SK-N-SH treated with all-trans-retinoic acid at 6 μM for 48 hours (cell line): ENCODE results near the gene MT2A.

ENCODE experiments used
- ATAC-seq: fragments of 200-7000 bp; cut with Tn5 transposase; 3 replicates; pipeline ENCODE4 v1.9.1; 2020; ENCODE audit warnings: mild to moderate bottlenecking, moderate library complexity
- ARNTL ChIP-seq: fragments of 450-650 bp; formaldehyde crosslinking; IDR thresholded peaks from 2 replicates; pipeline ENCODE4 v1.5.0; 2020; ENCODE audit warnings: low read depth, mild to moderate bottlenecking, moderate library complexity, borderline replicate concordance
- BACH2 ChIP-seq: fragments of 250-450 bp; sonication (Bioruptor Pico); IDR thresholded peaks from 2 replicates; pipeline ENCODE4 v1.9.0; 2021; ENCODE audit warnings: mild to moderate bottlenecking, borderline replicate concordance
- CREB5 ChIP-seq: fragments of 250-450 bp; sonication (Bioruptor Pico); IDR thresholded peaks from 2 replicates; pipeline ENCODE4 v1.5.1; 2020; ENCODE audit warnings: low read depth, mild to moderate bottlenecking, moderate library complexity
- CSDC2 ChIP-seq: fragments of 250-450 bp; sonication (Bioruptor Pico); IDR thresholded peaks from 2 replicates; pipeline ENCODE4 v1.5.0; 2020; ENCODE audit warnings: mild to moderate bottlenecking, moderate library complexity
- ESRRG ChIP-seq: fragments of 250-450 bp; sonication (Bioruptor Pico); IDR thresholded peaks from 2 replicates; pipeline ENCODE4 v1.6.1; 2021; ENCODE audit warnings: mild to moderate bottlenecking
- GLIS3 ChIP-seq: fragments of 250-450 bp; sonication (Bioruptor Pico); IDR thresholded peaks from 2 replicates; pipeline ENCODE4 v1.5.0; 2020; ENCODE audit warnings: mild to moderate bottlenecking, moderate library complexity
- ISL1 ChIP-seq: fragments of 250-450 bp; sonication (Bioruptor Pico); IDR thresholded peaks from 2 replicates; pipeline ENCODE4 v2.1.2; 2022; ENCODE audit warnings: mild to moderate bottlenecking, moderate library complexity
- OSR1 ChIP-seq: fragments of 250-450 bp; sonication (Bioruptor Pico); IDR thresholded peaks from 2 replicates; pipeline ENCODE4 v1.8.0; 2022; ENCODE audit warnings: moderate library complexity, mild to moderate bottlenecking, inconsistent platforms
- POU6F1 ChIP-seq: fragments of 250-450 bp; sonication (Bioruptor Pico); IDR thresholded peaks from 2 replicates; pipeline ENCODE4 v1.8.0; 2021; ENCODE audit warnings: low read depth, mild to moderate bottlenecking, moderate library complexity, borderline replicate concordance
- PPARA ChIP-seq: fragments of 250-450 bp; sonication (Bioruptor Pico); IDR thresholded peaks from 2 replicates; pipeline ENCODE4 v1.5.0; 2020; ENCODE audit warnings: mild to moderate bottlenecking, borderline replicate concordance
- RARB ChIP-seq: fragments of 250-450 bp; sonication (Bioruptor Pico); IDR thresholded peaks from 2 replicates; pipeline ENCODE4 v1.8.0; 2021; ENCODE audit warnings: mild to moderate bottlenecking, moderate library complexity
- SNAI2 ChIP-seq: fragments of 250-450 bp; sonication (Bioruptor Pico); IDR thresholded peaks from 2 replicates; pipeline ENCODE4 v1.5.0; 2020; ENCODE audit warnings: mild to moderate bottlenecking, moderate library complexity
- TCF4 ChIP-seq: fragments of 250-450 bp; sonication (Bioruptor Pico); IDR thresholded peaks from 2 replicates; pipeline ENCODE4 v1.8.0; 2021; ENCODE audit warnings: mild to moderate bottlenecking, moderate library complexity, borderline replicate concordance
- TOX ChIP-seq: fragments of 250-450 bp; sonication (Bioruptor Pico); IDR thresholded peaks from 2 replicates; pipeline ENCODE4 v1.8.0; 2021; ENCODE audit warnings: mild to moderate bottlenecking, moderate library complexity, borderline replicate concordance
- ZC3H10 ChIP-seq: fragments of 250-450 bp; sonication (Bioruptor Pico); IDR thresholded peaks from 2 replicates; pipeline ENCODE4 v1.5.1; 2021; ENCODE audit warnings: mild to moderate bottlenecking, moderate library complexity
- ZFP3 ChIP-seq: fragments of 250-450 bp; sonication (Bioruptor Pico); IDR thresholded peaks from 2 replicates; pipeline ENCODE4 v1.5.0; 2020; ENCODE audit warnings: mild to moderate bottlenecking, moderate library complexity
- ZNF70 ChIP-seq: fragments of 450-650 bp; formaldehyde crosslinking; IDR thresholded peaks from 2 replicates; pipeline ENCODE4 v1.5.0; 2020; ENCODE audit warnings: mild to moderate bottlenecking, moderate library complexity
- ZNF8 ChIP-seq: fragments of 450-650 bp; formaldehyde crosslinking; IDR thresholded peaks from 2 replicates; pipeline ENCODE4 v1.5.0; 2020; ENCODE audit warnings: mild to moderate bottlenecking, moderate library complexity
- TF ChIP-seq, protein P1 (sequence below): fragments of 250-450 bp; sonication (Bioruptor Pico); IDR thresholded peaks from 2 replicates; pipeline ENCODE4 v1.5.0; 2020; ENCODE audit warnings: mild to moderate bottlenecking, moderate library complexity
- TF ChIP-seq, protein P2 (sequence below): fragments of 250-450 bp; sonication (Bioruptor Pico); IDR thresholded peaks from 2 replicates; pipeline ENCODE4 v1.8.0; 2020; ENCODE audit warnings: mild to moderate bottlenecking, moderate library complexity, borderline replicate concordance
- TF ChIP-seq, protein P3 (sequence below): fragments of 250-450 bp; sonication (Bioruptor Pico); IDR thresholded peaks from 2 replicates; pipeline ENCODE4 v1.5.1; 2021; ENCODE audit warnings: mild to moderate bottlenecking, moderate library complexity

The MT2A gene

GRCh38 chr16:56631197-56631596 lies 22.8 kb downstream of the MT2A start:
- no peak for TF ChIP-seq GLIS3
- no peak for TF ChIP-seq SNAI2 (CRISPR knock-in tag)
- TF ChIP-seq ZFP3 = no peak
- no peak for TF ChIP-seq CREB5 (CRISPR knock-in tag)
- TF ChIP-seq, protein P1, sequence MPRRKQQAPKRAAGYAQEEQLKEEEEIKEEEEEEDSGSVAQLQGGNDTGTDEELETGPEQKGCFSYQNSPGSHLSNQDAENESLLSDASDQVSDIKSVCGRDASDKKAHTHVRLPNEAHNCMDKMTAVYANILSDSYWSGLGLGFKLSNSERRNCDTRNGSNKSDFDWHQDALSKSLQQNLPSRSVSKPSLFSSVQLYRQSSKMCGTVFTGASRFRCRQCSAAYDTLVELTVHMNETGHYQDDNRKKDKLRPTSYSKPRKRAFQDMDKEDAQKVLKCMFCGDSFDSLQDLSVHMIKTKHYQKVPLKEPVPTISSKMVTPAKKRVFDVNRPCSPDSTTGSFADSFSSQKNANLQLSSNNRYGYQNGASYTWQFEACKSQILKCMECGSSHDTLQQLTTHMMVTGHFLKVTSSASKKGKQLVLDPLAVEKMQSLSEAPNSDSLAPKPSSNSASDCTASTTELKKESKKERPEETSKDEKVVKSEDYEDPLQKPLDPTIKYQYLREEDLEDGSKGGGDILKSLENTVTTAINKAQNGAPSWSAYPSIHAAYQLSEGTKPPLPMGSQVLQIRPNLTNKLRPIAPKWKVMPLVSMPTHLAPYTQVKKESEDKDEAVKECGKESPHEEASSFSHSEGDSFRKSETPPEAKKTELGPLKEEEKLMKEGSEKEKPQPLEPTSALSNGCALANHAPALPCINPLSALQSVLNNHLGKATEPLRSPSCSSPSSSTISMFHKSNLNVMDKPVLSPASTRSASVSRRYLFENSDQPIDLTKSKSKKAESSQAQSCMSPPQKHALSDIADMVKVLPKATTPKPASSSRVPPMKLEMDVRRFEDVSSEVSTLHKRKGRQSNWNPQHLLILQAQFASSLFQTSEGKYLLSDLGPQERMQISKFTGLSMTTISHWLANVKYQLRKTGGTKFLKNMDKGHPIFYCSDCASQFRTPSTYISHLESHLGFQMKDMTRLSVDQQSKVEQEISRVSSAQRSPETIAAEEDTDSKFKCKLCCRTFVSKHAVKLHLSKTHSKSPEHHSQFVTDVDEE (CRISPR knock-in tag) = no peak
- TF ChIP-seq BACH2 (CRISPR knock-in tag) = no peak
- TF ChIP-seq, all 23 proteins: peak for 0

GRCh38 chr16:56631832-56632155 lies 23.4 kb downstream of the MT2A start:
- no peak for TF ChIP-seq ESRRG (CRISPR knock-in tag)
- no peak for TF ChIP-seq SNAI2 (CRISPR knock-in tag)
- TF ChIP-seq, protein P2, sequence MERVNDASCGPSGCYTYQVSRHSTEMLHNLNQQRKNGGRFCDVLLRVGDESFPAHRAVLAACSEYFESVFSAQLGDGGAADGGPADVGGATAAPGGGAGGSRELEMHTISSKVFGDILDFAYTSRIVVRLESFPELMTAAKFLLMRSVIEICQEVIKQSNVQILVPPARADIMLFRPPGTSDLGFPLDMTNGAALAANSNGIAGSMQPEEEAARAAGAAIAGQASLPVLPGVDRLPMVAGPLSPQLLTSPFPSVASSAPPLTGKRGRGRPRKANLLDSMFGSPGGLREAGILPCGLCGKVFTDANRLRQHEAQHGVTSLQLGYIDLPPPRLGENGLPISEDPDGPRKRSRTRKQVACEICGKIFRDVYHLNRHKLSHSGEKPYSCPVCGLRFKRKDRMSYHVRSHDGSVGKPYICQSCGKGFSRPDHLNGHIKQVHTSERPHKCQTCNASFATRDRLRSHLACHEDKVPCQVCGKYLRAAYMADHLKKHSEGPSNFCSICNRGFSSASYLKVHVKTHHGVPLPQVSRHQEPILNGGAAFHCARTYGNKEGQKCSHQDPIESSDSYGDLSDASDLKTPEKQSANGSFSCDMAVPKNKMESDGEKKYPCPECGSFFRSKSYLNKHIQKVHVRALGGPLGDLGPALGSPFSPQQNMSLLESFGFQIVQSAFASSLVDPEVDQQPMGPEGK (CRISPR knock-in tag) = no peak
- TF ChIP-seq POU6F1 (CRISPR knock-in tag) = no peak
- no peak for TF ChIP-seq ZNF70
- no peak for TF ChIP-seq TCF4 (CRISPR knock-in tag)
- no peak for TF ChIP-seq ISL1 (CRISPR knock-in tag)
- TF ChIP-seq, protein P3, sequence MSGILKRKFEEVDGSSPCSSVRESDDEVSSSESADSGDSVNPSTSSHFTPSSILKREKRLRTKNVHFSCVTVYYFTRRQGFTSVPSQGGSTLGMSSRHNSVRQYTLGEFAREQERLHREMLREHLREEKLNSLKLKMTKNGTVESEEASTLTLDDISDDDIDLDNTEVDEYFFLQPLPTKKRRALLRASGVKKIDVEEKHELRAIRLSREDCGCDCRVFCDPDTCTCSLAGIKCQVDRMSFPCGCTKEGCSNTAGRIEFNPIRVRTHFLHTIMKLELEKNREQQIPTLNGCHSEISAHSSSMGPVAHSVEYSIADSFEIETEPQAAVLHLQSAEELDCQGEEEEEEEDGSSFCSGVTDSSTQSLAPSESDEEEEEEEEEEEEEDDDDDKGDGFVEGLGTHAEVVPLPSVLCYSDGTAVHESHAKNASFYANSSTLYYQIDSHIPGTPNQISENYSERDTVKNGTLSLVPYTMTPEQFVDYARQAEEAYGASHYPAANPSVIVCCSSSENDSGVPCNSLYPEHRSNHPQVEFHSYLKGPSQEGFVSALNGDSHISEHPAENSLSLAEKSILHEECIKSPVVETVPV (CRISPR knock-in tag) = no peak
- no peak for TF ChIP-seq OSR1 (CRISPR knock-in tag)
- TF ChIP-seq ZFP3 = no peak
- no peak for TF ChIP-seq CSDC2 (CRISPR knock-in tag)
- TF ChIP-seq BACH2 (CRISPR knock-in tag) = no peak
- no peak for TF ChIP-seq RARB
- no peak for TF ChIP-seq CREB5 (CRISPR knock-in tag)
- ATAC-seq = no peak

More at GRCh38 chr16:56631197-56631596, 22.8 kb downstream of the MT2A start:
- ATAC-seq = no peak

DNA sequence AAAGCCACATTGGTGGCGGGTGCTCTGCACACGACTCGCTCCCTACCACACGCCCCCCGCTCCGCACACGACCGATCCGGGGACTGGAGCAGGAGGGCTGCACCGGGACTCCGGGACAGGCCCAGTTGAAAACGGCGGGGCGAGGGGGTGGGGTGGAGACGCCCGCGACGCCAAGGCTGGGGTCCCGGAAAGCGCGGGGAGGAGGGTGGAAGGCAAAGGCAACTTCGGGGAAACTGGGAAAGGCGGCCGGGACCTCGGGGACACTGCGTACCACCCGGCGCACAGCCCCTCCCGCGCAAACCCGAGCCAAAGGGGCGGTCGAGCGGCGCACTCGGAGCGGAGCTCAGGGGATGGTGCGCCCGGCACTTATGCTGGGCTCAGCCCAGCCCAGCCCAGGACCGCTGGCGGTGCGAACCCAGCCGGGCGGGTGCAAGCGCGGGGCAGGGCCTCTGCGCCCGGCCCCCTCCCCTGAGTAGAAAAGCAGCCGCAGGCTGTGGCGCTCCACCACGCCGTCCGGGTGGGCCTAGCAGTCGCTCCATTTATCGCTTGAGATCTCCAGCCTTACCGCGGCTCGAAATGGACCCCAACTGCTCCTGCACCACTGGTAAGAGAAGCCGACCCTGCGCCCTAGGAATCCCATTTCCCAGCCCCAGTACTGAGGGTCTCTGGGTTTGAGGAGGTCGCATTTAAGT lies 23.9 kb downstream of the MT2A start, which contains the start of gene MT1M:
Gene MT1M, plus strand, starts transcription at position 504 of the 692 bp plus-strand sequence. Its CDS starts 73 bp downstream, at position 577.
- ATAC-seq = peak; percentile 63
- no peak for TF ChIP-seq BACH2 (CRISPR knock-in tag)
- TF ChIP-seq SNAI2 (CRISPR knock-in tag) = no peak
- TF ChIP-seq ZNF8 (CRISPR knock-in tag) = no peak
- TF ChIP-seq CREB5 (CRISPR knock-in tag) = no peak
- no peak for TF ChIP-seq ZNF70
- no peak for TF ChIP-seq ZFP3
- TF ChIP-seq ESRRG (CRISPR knock-in tag) = no peak
- no peak for TF ChIP-seq ZC3H10 (CRISPR knock-in tag)
- no peak for TF ChIP-seq ARNTL (CRISPR knock-in tag)
- no peak for TF ChIP-seq RARB
- TF ChIP-seq CSDC2 (CRISPR knock-in tag) = no peak
- TF ChIP-seq TOX = no peak
- TF ChIP-seq PPARA (CRISPR knock-in tag) = no peak
- TF ChIP-seq ISL1 (CRISPR knock-in tag) = no peak
- TF ChIP-seq, protein P1 (CRISPR knock-in tag) = no peak
